Adrenal gland (tissue), 5 donors: ENCODE measurements around the gene MED12L.

Experiments
- POLR2A ChIP-seq, 2 donors: fragments of 450-650 bp; IDR thresholded peaks; one replicate each; pipeline ENCODE4 v1.6.1; 2017; ENCODE audit warnings: antibody characterized with exemption in 2 of 2, mild to moderate bottlenecking in 2 of 2, moderate library complexity in 1 of 2
- TF ChIP-seq, protein P1 (sequence below), 6 experiments: fragments of 450-650 bp in 4 of 6; fragments of 200-600 bp in 2 of 6; sonication (generic) in 1 of 6; IDR thresholded peaks; 1 replicate in 5 of 6; 2 replicates in 1 of 6; pipeline versions ENCODE4 v1.5.1 to v1.8.0; 2016 to 2021; ENCODE audit warnings: antibody characterized with exemption in 6 of 6, mild to moderate bottlenecking in 2 of 6, moderate library complexity in 1 of 6
- donor health status: DM: no; HTN: no; CAD: no.

DNA sequence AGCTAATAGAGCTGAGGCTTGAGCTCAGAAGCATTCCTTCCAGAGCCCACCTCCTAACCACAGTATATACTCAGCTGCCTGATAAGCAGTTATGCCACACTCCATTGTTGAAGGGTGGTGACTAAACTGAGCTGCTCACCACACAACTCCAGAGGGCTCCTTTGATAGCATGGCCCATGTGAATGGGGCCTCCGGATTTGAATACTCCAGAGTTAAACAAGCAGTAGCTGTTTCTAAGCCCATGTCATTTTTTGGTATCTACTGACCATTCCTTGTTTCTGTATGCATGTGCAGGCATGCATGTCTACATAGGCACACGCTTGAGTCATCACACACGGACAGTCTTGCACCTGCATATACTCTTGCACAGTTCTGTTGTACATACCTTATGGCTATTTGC is 346.5 kb downstream of the MED12L start:
- TF ChIP-seq, protein P1, sequence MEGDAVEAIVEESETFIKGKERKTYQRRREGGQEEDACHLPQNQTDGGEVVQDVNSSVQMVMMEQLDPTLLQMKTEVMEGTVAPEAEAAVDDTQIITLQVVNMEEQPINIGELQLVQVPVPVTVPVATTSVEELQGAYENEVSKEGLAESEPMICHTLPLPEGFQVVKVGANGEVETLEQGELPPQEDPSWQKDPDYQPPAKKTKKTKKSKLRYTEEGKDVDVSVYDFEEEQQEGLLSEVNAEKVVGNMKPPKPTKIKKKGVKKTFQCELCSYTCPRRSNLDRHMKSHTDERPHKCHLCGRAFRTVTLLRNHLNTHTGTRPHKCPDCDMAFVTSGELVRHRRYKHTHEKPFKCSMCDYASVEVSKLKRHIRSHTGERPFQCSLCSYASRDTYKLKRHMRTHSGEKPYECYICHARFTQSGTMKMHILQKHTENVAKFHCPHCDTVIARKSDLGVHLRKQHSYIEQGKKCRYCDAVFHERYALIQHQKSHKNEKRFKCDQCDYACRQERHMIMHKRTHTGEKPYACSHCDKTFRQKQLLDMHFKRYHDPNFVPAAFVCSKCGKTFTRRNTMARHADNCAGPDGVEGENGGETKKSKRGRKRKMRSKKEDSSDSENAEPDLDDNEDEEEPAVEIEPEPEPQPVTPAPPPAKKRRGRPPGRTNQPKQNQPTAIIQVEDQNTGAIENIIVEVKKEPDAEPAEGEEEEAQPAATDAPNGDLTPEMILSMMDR (IDR thresholded peaks at IDR 0.05), result no peak
- TF ChIP-seq POLR2A (IDR thresholded peaks at IDR 0.05), result no peak
